SIG-M5 treated with dmso at 0.1 percent for 504 hours (cell line): Measurements from ENCODE around the gene AGBL4.
"Not testable (repeated sequence)": the region's sequence is repeated elsewhere in the genome, so short reads cannot be mapped to it uniquely, and the experiment has no call there.

ENCODE experiments used
- DNase-seq: peaks from one replicate; lab custom pipeline; 2025; ENCODE audit not compliant: unreplicated experiment; lab: John Stamatoyannopoulos, UW

The AGBL4 gene

GRCh38 chr1:49050041-49050440, 973.7 kb downstream of the AGBL4 start:
- DNase-seq: no peak

- no peak for DNase-seq
Observed at GRCh38 chr1:49048188-49048587, 975.6 kb downstream of the AGBL4 start.

DNA sequence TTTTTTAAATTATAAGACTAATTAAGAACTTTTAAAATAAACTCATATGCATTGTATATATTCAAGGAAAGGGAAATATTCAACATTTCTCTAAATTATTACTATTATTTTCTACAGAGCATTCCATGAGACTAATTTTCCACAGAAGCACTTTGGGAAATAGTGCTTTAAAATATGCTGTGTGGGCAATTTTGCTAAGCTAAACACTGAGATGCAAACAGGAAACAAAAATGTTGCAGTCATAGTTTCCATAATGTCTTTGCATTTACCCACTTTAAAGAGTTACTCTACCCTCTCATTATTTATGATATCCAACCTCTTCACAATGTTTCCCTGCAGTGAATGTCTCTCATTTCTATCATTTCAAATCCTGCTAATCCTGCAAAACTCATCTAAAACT, 977.4 kb downstream of the AGBL4 start:
- DNase-seq: no peak

- no peak for DNase-seq
Observed at GRCh38 chr1:49045371-49045770, 978.4 kb downstream of the AGBL4 start.

DNA sequence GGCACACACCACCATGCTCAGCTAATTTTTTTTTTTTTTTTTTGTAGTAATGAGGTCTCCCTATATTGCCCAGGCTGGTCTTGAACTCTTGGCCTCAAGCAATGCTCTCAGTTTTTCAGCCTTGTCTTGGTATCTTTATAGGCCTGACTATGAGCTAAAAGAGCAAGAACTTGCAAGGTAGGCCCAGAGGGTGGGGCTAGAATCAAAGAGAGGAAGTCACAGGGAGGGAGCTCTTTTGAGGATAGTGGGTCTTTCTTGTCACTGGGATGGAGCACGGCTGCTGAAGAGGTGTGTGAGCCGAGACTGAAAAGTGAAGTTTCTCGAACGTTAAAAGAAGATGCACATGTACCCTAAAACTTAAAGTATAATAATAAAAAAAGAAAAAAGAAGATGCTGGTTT, 987.1 kb downstream of the AGBL4 start:
- no peak for DNase-seq

- no peak for DNase-seq
Observed at GRCh38 chr1:49028396-49028795, 995.4 kb downstream of the AGBL4 start.

- DNase-seq: no peak
Observed at GRCh38 chr1:49026230-49026811, 997.4 kb downstream of the AGBL4 start.

DNA sequence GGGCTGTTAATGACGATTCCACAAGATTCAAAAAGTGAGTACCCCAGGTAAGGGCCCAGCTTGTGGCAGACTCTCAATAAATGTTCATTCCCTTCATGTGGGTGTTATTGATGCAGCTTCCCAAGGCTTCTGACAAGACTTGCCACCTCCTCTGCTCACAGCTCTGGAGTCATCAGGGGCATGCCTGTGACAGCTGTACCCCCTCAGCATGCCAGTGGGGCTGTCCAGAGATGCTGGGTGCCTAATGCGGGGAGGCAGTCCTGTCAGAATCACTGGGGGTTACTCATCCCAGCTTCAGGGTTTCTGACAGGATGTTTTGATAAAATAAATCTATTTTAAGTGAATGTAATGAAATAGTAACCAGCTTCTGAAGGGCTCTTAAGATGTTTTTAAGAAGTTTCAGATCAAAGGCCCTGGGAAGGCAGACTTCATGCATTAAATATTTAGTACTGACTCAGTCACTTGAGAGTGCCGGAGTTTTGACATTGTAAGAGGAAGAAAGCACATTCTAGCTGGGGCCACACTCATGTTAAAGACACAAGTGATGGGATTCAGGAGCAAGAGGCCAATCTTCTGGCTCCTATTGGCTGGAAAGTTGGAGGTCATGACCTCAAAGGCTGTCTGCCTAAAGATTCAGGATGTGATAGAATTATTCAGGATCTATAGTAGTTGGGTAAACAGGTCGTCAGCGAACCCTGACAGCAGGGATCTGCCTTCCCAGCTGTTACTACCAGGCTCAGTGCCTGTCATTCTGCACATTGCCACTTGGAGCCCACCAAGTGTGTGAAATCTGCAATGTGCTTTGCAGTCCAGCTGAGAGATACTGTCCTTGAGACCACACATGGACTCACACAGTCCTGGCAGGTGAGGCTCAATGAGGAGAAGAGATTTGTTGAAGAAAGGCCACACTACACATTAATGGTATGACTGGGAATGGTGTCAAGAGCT, 1007.5 kb downstream of the AGBL4 start:
- DNase-seq: no peak

GRCh38 chr1:49013079-49013478, 1010.7 kb downstream of the AGBL4 start:
- no peak for DNase-seq

GRCh38 chr1:49002981-49003380, 1020.8 kb downstream of the AGBL4 start:
- not testable (repeated sequence) for DNase-seq

GRCh38 chr1:48999321-48999720, 1024.4 kb downstream of the AGBL4 start:
- DNase-seq: no peak

- no peak for DNase-seq
Observed at GRCh38 chr1:48996311-48996710, 1027.4 kb downstream of the AGBL4 start.

- DNase-seq: no peak
Observed at GRCh38 chr1:48988633-48989197, 1035.0 kb downstream of the AGBL4 start.

GRCh38 chr1:48979940-48980339, 1043.8 kb downstream of the AGBL4 start:
- DNase-seq: no peak

GRCh38 chr1:48978413-48978812, 1045.3 kb downstream of the AGBL4 start:
- DNase-seq: no peak

- no peak for DNase-seq
Observed at GRCh38 chr1:48977273-48977672, 1046.5 kb downstream of the AGBL4 start.

GRCh38 chr1:48969971-48970370, 1053.8 kb downstream of the AGBL4 start:
- DNase-seq: no peak

DNA sequence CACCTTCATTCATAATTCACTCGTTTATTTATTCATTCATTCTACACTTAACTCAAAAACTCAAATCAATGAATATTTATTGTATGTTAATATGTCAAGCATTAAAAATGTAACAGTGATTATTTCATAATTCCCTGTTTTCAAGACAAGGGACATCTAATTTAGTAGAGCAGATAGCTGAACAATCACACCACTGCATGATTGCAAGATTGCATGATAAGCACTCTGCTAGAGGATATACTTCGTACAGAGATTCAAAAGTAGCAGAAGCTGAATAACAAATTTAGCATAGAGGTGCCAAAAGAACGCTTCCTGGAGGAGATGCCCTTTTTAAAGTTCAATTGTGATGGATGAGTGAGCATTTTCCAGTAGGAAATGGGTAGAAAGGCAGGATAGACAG, 1056.4 kb downstream of the AGBL4 start:
- no peak for DNase-seq

- DNase-seq: no peak
Observed at GRCh38 chr1:48966583-48966982, 1057.2 kb downstream of the AGBL4 start.

GRCh38 chr1:48960320-48960719, 1063.4 kb downstream of the AGBL4 start:
- no peak for DNase-seq

DNA sequence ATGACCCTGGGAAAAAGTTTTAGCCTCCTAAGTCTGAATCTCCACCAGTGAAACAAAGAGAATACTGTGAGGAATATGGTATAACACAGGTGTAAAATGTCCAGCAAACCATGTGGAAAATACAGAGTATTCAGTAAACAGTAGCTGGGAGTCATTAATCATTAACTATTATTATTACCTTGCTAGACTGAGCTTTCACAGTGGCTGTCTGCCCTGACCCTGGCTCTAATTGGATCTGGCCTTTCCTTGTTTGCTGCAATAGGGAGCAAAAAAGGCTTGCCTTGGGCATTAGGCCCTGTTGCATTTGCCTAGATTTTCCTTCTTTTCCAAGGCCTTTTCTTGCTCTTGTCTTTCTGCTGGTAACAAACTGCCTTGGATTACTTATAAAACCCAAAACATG, 1068.0 kb downstream of the AGBL4 start:
- no peak for DNase-seq

- DNase-seq: no peak
Observed at GRCh38 chr1:48953617-48954016, 1070.1 kb downstream of the AGBL4 start.
